HCT116 (cell line): ENCODE data around the gene TLE4. TPM values are rescaled to one million over a fixed set of nuclear protein-coding genes. Genes with fewer than 3 reads are reported as not detected.

Experiments used
- ATAC-seq: fragments of 200-7000 bp; cut with Tn5 transposase; 2 replicates; pipeline ENCODE4 v1.9.1; 2020; ENCODE audit warnings: mild to moderate bottlenecking, moderate library complexity
- BruUV-seq: library from RNA; stranded (reverse); fragments of 400-500 nt; replicated peaks from 2 replicates; lab custom pipeline; 2021; lab: Mats Ljungman, UMichigan
- CTCF ChIA-PET: fragments of 300-600 bp; sonication (Branson Sonifier 250); formaldehyde crosslinking; loops from one replicate; lab custom pipeline; 2021; ENCODE audit warnings: antibody characterized with exemption; lab: Charles Lee
- POLR2A ChIA-PET: fragments of 300-600, 350-600 bp; sonication (Branson Sonifier 250); formaldehyde crosslinking; loops from one replicate; lab custom pipeline; 2021; ENCODE audit warnings: antibody characterized with exemption; lab: Charles Lee
- RAD21 ChIA-PET, 2 experiments: fragments of 300-600 bp; sonication (Branson Sonifier 250); formaldehyde crosslinking; loops; one replicate each; lab custom pipeline; 2023; ENCODE audit warnings: low total read pairs in 2 of 2; ENCODE audit not compliant: uncharacterized antibody in 2 of 2, unreplicated experiment in 2 of 2, low non-redundant PET in 1 of 2; lab: Charles Lee
- DNase-seq: peaks from one replicate; pipeline ENCODE4 v3.0.0-alpha.2; 2010; ENCODE audit warnings: low read depth, low spot score
- H2AFZ ChIP-seq: fragments of 200-600 bp; shearing (Covaris generic), sonication (generic); 2 replicates; pipeline ENCODE4 v1.6.1; 2017; ENCODE audit warnings: low read depth, mixed run types, mixed read lengths, antibody characterized with exemption, low read length; ENCODE audit not compliant: poor library complexity, severe bottlenecking
- H3K27ac ChIP-seq: 2 replicates; pipeline ENCODE4 v1.5.1; 2012; ENCODE audit warnings: low read depth, low read length
- H3K27me3 ChIP-seq: fragments of 200-600 bp; sonication (generic); 2 replicates; pipeline ENCODE4 v1.6.1; 2016; ENCODE audit warnings: mixed run types, low read length, mixed read lengths; ENCODE audit not compliant: insufficient read depth
- H3K36me3 ChIP-seq, 2 experiments: fragments of 200-500 bp in 1 of 2; fragments of 200-600 bp in 1 of 2; sonication (Bioruptor generic) in 1 of 2; sonication (generic) in 1 of 2; 2 replicates each; pipeline versions ENCODE4 v1.5.1 to v1.6.1; 2014 to 2016; ENCODE audit warnings: low read length in 2 of 2, inconsistent platforms in 1 of 2, mixed read lengths in 1 of 2, mixed run types in 1 of 2; ENCODE audit not compliant: insufficient read depth in 2 of 2, control insufficient read depth in 1 of 2
- H3K4me1 ChIP-seq, 2 experiments: fragments of 200-600 bp in 1 of 2; sonication (generic) in 1 of 2; 2 replicates each; pipeline versions ENCODE4 v1.5.1 to v1.6.1; 2012 to 2017; ENCODE audit warnings: low read length in 2 of 2, inconsistent platforms in 1 of 2, mild to moderate bottlenecking in 1 of 2, mixed read lengths in 1 of 2, mixed run types in 1 of 2, moderate library complexity in 1 of 2; ENCODE audit not compliant: insufficient read depth in 2 of 2, control insufficient read depth in 1 of 2
- H3K4me2 ChIP-seq: fragments of 200-600 bp; sonication (generic); 2 replicates; pipeline ENCODE4 v1.6.1; 2017; ENCODE audit warnings: mixed run types, low read length, mixed read lengths
- H3K4me3 ChIP-seq, 2 experiments: fragments of 200-600 bp in 1 of 2; sonication (generic) in 1 of 2; replicated peaks in 1 of 2; 2 replicates each; pipeline ENCODE4 v1.5.1; 2011 to 2016; ENCODE audit warnings: low read length in 2 of 2, control low read depth in 1 of 2, low read depth in 1 of 2, mild to moderate bottlenecking in 1 of 2, mixed read lengths in 1 of 2, mixed run types in 1 of 2
- H3K79me2 ChIP-seq: fragments of 200-600 bp; sonication (generic); 2 replicates; pipeline ENCODE4 v1.6.1; 2017; ENCODE audit warnings: mild to moderate bottlenecking, mixed run types, low read length, moderate library complexity, mixed read lengths; ENCODE audit not compliant: insufficient read depth
- H3K9ac ChIP-seq: fragments of 200-600 bp; sonication (generic); 2 replicates; pipeline ENCODE4 v1.6.1; 2016; ENCODE audit warnings: low read length, mixed read lengths
- H3K9me2 ChIP-seq: fragments of 200-600 bp; sonication (generic), shearing (Covaris generic); 2 replicates; pipeline ENCODE4 v1.6.1; 2017; ENCODE audit warnings: mixed run types, mild to moderate bottlenecking, moderate library complexity; ENCODE audit not compliant: insufficient read depth
- H3K9me3 ChIP-seq, 2 experiments: fragments of 200-500 bp in 1 of 2; fragments of 200-600 bp in 1 of 2; sonication (Bioruptor generic) in 1 of 2; sonication (generic) in 1 of 2; 2 replicates each; pipeline ENCODE4 v1.6.1; 2014 to 2017; ENCODE audit warnings: low read length in 2 of 2, mixed read lengths in 2 of 2, inconsistent platforms in 1 of 2, low read depth in 1 of 2, mild to moderate bottlenecking in 1 of 2, mixed run types in 1 of 2, moderate library complexity in 1 of 2; ENCODE audit not compliant: control insufficient read depth in 1 of 2, insufficient read depth in 1 of 2
- H4K20me1 ChIP-seq: fragments of 200-600 bp; sonication (generic), shearing (Covaris generic); 2 replicates; pipeline ENCODE4 v1.6.1; 2017; ENCODE audit warnings: mixed run types, mild to moderate bottlenecking, moderate library complexity; ENCODE audit not compliant: insufficient read depth
- CTCF ChIP-seq, 3 experiments: fragments of 200-600 bp in 1 of 3; sonication (generic) in 1 of 3; IDR thresholded peaks in 2 of 3; conservative IDR thresholded peaks in 1 of 3; 2 replicates each; pipeline ENCODE4 v1.5.1; 2012 to 2017; ENCODE audit warnings: low read depth in 2 of 3, low read length in 2 of 3, antibody characterized with exemption in 1 of 3, borderline replicate concordance in 1 of 3, control low read depth in 1 of 3, mild to moderate bottlenecking in 1 of 3, mixed read lengths in 1 of 3, mixed run types in 1 of 3, moderate library complexity in 1 of 3; ENCODE audit not compliant: insufficient read depth in 1 of 3
- EGR1 ChIP-seq: IDR thresholded peaks from 2 replicates; pipeline ENCODE4 v1.6.1; 2012; ENCODE audit warnings: low read depth
- POLR2AphosphoS5 ChIP-seq: IDR thresholded peaks from 2 replicates; pipeline ENCODE4 v1.6.1; 2011; ENCODE audit warnings: mild to moderate bottlenecking, low read depth, low read length, moderate library complexity
- RAD21 ChIP-seq: IDR thresholded peaks from 2 replicates; pipeline ENCODE4 v1.6.1; 2012; ENCODE audit warnings: low read depth, mild to moderate bottlenecking
- TCF7L2 ChIP-seq: IDR thresholded peaks from 2 replicates; pipeline ENCODE4 v1.7.0; 2011; ENCODE audit warnings: borderline replicate concordance, inconsistent platforms; ENCODE audit not compliant: insufficient read depth, insufficient read length; ENCODE audit errors: extremely low read depth
- YY1 ChIP-seq: IDR thresholded peaks from 2 replicates; pipeline ENCODE4 v1.6.1; 2011; ENCODE audit warnings: low read length, low read depth, moderate library complexity, mild to moderate bottlenecking; ENCODE audit not compliant: insufficient replicate concordance; ENCODE audit errors: extremely low read depth
- ZBTB33 ChIP-seq: IDR thresholded peaks from 2 replicates; pipeline ENCODE4 v1.6.1; 2011; ENCODE audit warnings: mild to moderate bottlenecking, low read length, moderate library complexity; ENCODE audit not compliant: insufficient replicate concordance; ENCODE audit errors: extremely low read depth
- ZNF274 ChIP-seq: fragments of 200-500 bp; sonication (Bioruptor generic); IDR thresholded peaks from 2 replicates; pipeline ENCODE4 v1.6.1; 2014; ENCODE audit warnings: mild to moderate bottlenecking, low read depth, low read length, inconsistent platforms
- intact Hi-C: fragments of 100-400 bp; cut with micrococcal nuclease; formaldehyde crosslinking; loops from 2 replicates; pipeline ENCODE4 v1.10.0; 2022
- total RNA-seq: library from RNA; stranded (reverse); gene quantifications from one replicate; pipeline ENCODE4 v1.2.1, GENCODE V29; 2021; ENCODE audit not compliant: unreplicated experiment

TLE4 gene
- total RNA-seq, 1 experiment from 2014 or later: 0.39 TPM

GRCh38 chr9:79567671-79568098, 4.1 kb upstream of the TLE4 start:
- Histone ChIP-seq H3K27me3 (no peaks in the 10 kb centered on the region), H2AFZ (no peak overlapping the region), H3K79me2 (no peaks in the 10 kb centered on the region), H3K36me3 (no peaks in the 10 kb centered on the region), H3K27ac (no peak overlapping the region), H3K9me2 (no peaks in the 10 kb centered on the region), H3K4me1 (no peaks in the 10 kb centered on the region), H3K9ac (no peak overlapping the region), H4K20me1 (no peaks in the 10 kb centered on the region)
- no peak for ATAC-seq
- RAD21 ChIA-PET: no interaction called here
- POLR2A ChIA-PET: no interaction called here
- CTCF ChIA-PET: no interaction called here
- no peak for DNase-seq
- TF ChIP-seq TCF7L2: no peak
- no peak for TF ChIP-seq ZBTB33
- TF ChIP-seq ZNF274: no peak
- no peak for TF ChIP-seq YY1
- TF ChIP-seq CTCF (IDR thresholded peaks at IDR 0.05 in 2 of 3, conservative IDR thresholded peaks at IDR 0.05 in 1 of 3; ENCODE audit: borderline replicate concordance in 1 of 3, insufficient read depth in 1 of 3, low read depth in 2 of 3, low read length in 2 of 3): no peak
- TF ChIP-seq EGR1: no peak
- TF ChIP-seq RAD21: no peak
- TF ChIP-seq POLR2AphosphoS5: no peak
- TF ChIP-seq, all 23 proteins: peak for 0
- Histone ChIP-seq H3K9me3 (peaks cover 0 to 28% of the 10 kb centered on the region in 2 experiments; a peak in 2 of 4 replicates), H3K4me3 (no peak overlapping the region), H3K4me2 (no peak overlapping the region)
- intact Hi-C loops: no loop called here
- no TSS peak for BruUV-seq
